Esophagus muscularis mucosa (tissue), 3 donors: ENCODE results near the gene RABL2A.
"Not testable (repeated sequence)": the region's sequence is repeated elsewhere in the genome, so short reads cannot be mapped to it uniquely, and the experiment has no call there.

ENCODE experiments used
- POLR2A ChIP-seq: fragments of 450-650 bp; IDR thresholded peaks from one replicate; pipeline ENCODE4 v1.6.1; 2017; ENCODE audit warnings: antibody characterized with exemption, moderate library complexity, mild to moderate bottlenecking, low read depth
- POLR2AphosphoS5 ChIP-seq, 2 donors: sonication (generic); formaldehyde crosslinking; IDR thresholded peaks; one replicate each; pipeline ENCODE4 v1.6.1; 2017; ENCODE audit warnings: antibody characterized with exemption in 2 of 2
- TF ChIP-seq, protein P1 (sequence below), 3 experiments: fragments of 200-600 bp in 2 of 3; fragments of 450-650 bp in 1 of 3; sonication (generic) in 2 of 3; IDR thresholded peaks; one replicate each; pipeline ENCODE4 v1.5.1; 2017 to 2019; ENCODE audit warnings: antibody characterized with exemption in 3 of 3, mild to moderate bottlenecking in 2 of 3, moderate library complexity in 1 of 3

GRCh38 chr2:113598180-113598579 lies 28.9 kb upstream of the RABL2A start:
- TF ChIP-seq, protein P1, sequence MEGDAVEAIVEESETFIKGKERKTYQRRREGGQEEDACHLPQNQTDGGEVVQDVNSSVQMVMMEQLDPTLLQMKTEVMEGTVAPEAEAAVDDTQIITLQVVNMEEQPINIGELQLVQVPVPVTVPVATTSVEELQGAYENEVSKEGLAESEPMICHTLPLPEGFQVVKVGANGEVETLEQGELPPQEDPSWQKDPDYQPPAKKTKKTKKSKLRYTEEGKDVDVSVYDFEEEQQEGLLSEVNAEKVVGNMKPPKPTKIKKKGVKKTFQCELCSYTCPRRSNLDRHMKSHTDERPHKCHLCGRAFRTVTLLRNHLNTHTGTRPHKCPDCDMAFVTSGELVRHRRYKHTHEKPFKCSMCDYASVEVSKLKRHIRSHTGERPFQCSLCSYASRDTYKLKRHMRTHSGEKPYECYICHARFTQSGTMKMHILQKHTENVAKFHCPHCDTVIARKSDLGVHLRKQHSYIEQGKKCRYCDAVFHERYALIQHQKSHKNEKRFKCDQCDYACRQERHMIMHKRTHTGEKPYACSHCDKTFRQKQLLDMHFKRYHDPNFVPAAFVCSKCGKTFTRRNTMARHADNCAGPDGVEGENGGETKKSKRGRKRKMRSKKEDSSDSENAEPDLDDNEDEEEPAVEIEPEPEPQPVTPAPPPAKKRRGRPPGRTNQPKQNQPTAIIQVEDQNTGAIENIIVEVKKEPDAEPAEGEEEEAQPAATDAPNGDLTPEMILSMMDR (IDR thresholded peaks at IDR 0.05) = not testable (repeated sequence)
- TF ChIP-seq POLR2A; POLR2AphosphoS5 (IDR thresholded peaks at IDR 0.05): not testable (repeated sequence)
